H9 (cell line): ENCODE data around the gene GAS2L2. TPM values are rescaled to one million over a fixed set of nuclear protein-coding genes. Genes with fewer than 3 reads are reported as not detected.

Experiments
- DNase-seq: peaks from one replicate; pipeline ENCODE4 v3.0.0-alpha.2; 2017
- H2AFZ ChIP-seq: one replicate; pipeline ENCODE4 v1.6.1; 2013; ENCODE audit warnings: mild to moderate bottlenecking, low read length, control low read depth, moderate library complexity
- H2AK5ac ChIP-seq: 2 replicates; pipeline ENCODE4 v1.6.1; 2013; ENCODE audit warnings: low read length, control low read depth, mixed read lengths; ENCODE audit not compliant: insufficient read length
- H2BK120ac ChIP-seq: one replicate; pipeline ENCODE4 v1.6.1; 2013; ENCODE audit warnings: low read depth, mild to moderate bottlenecking, low read length, control low read depth, inconsistent platforms; ENCODE audit not compliant: poor library complexity, severe bottlenecking
- H2BK12ac ChIP-seq: 2 replicates; pipeline ENCODE4 v1.6.1; 2013; ENCODE audit warnings: low read length, control low read depth, mixed read lengths, low read depth; ENCODE audit not compliant: insufficient read length
- H2BK15ac ChIP-seq: 2 replicates; pipeline ENCODE4 v1.6.1; 2013; ENCODE audit warnings: low read depth, low read length, control low read depth
- H2BK20ac ChIP-seq: one replicate; pipeline ENCODE4 v1.6.1; 2013; ENCODE audit warnings: low read depth, mild to moderate bottlenecking, low read length, control low read depth, inconsistent platforms; ENCODE audit not compliant: poor library complexity, severe bottlenecking
- H2BK5ac ChIP-seq: 2 replicates; pipeline ENCODE4 v1.6.1; 2013; ENCODE audit warnings: low read length, control low read depth, mixed read lengths; ENCODE audit not compliant: insufficient read length
- H3K14ac ChIP-seq: 2 replicates; pipeline ENCODE4 v1.6.1; 2013; ENCODE audit warnings: low read length, control low read depth; ENCODE audit not compliant: insufficient read depth
- H3K18ac ChIP-seq: 2 replicates; pipeline ENCODE4 v1.6.1; 2013; ENCODE audit warnings: low read depth, mild to moderate bottlenecking, mixed read lengths, low read length, control low read depth; ENCODE audit not compliant: insufficient read length
- H3K23ac ChIP-seq: 2 replicates; pipeline ENCODE4 v1.6.1; 2013; ENCODE audit warnings: low read length, control low read depth, mixed read lengths, low read depth; ENCODE audit not compliant: insufficient read length
- H3K23me2 ChIP-seq: 2 replicates; pipeline ENCODE4 v1.6.1; 2013; ENCODE audit warnings: low read depth, mild to moderate bottlenecking, mixed read lengths, low read length, control low read depth; ENCODE audit not compliant: insufficient read length, poor library complexity, severe bottlenecking
- H3K27ac ChIP-seq: 2 replicates; pipeline ENCODE4 v1.5.1; 2013; ENCODE audit warnings: low read length, control low read depth, mixed read lengths, low read depth; ENCODE audit not compliant: insufficient read length
- H3K27me3 ChIP-seq: 2 replicates; pipeline ENCODE4 v1.6.1; 2013; ENCODE audit warnings: low read length, control low read depth, inconsistent platforms; ENCODE audit not compliant: insufficient read depth
- H3K4ac ChIP-seq: 2 replicates; pipeline ENCODE4 v1.6.1; 2013; ENCODE audit warnings: low read depth, mild to moderate bottlenecking, control low read depth, inconsistent platforms, low read length, moderate library complexity
- H3K4me1 ChIP-seq: 2 replicates; pipeline ENCODE4 v1.6.1; 2013; ENCODE audit warnings: low read length, control low read depth, inconsistent platforms; ENCODE audit not compliant: insufficient read depth
- H3K4me2 ChIP-seq: 2 replicates; pipeline ENCODE4 v1.6.1; 2013; ENCODE audit warnings: low read length, control low read depth, mixed read lengths; ENCODE audit not compliant: insufficient read length, insufficient read depth
- H3K56ac ChIP-seq: 2 replicates; pipeline ENCODE4 v1.6.1; 2013; ENCODE audit warnings: low read depth, mild to moderate bottlenecking, mixed read lengths, low read length, control low read depth; ENCODE audit not compliant: insufficient read length
- H3K79me1 ChIP-seq: 2 replicates; pipeline ENCODE4 v1.6.1; 2013; ENCODE audit warnings: low read depth, mild to moderate bottlenecking, moderate library complexity, low read length, control low read depth, inconsistent platforms; ENCODE audit not compliant: insufficient read depth, poor library complexity, severe bottlenecking
- H3K79me2 ChIP-seq: 2 replicates; pipeline ENCODE4 v1.6.1; 2013; ENCODE audit warnings: low read length, control low read depth, inconsistent platforms; ENCODE audit not compliant: insufficient read depth
- H3K9ac ChIP-seq: 2 replicates; pipeline ENCODE4 v1.6.1; 2013; ENCODE audit warnings: low read length, control low read depth, mixed read lengths; ENCODE audit not compliant: insufficient read length; ENCODE audit errors: extremely low read depth
- H3K9me3 ChIP-seq: one replicate; pipeline ENCODE4 v1.6.1; 2013; ENCODE audit warnings: low read depth, low read length, inconsistent platforms; ENCODE audit not compliant: control insufficient read depth
- H3T11ph ChIP-seq: one replicate; pipeline ENCODE4 v1.6.1; 2013; ENCODE audit warnings: mild to moderate bottlenecking, low read length, control low read depth, inconsistent platforms
- H4K20me1 ChIP-seq: one replicate; pipeline ENCODE4 v1.6.1; 2013; ENCODE audit not compliant: control insufficient read depth, insufficient read length, insufficient read depth
- H4K5ac ChIP-seq: 2 replicates; pipeline ENCODE4 v1.6.1; 2013; ENCODE audit warnings: low read depth, mild to moderate bottlenecking, mixed read lengths, low read length, control low read depth; ENCODE audit not compliant: insufficient read length
- H4K8ac ChIP-seq: replicated peaks from 2 replicates; pipeline ENCODE4 v1.6.1; 2013; ENCODE audit warnings: low read length, control low read depth, mixed read lengths, low read depth; ENCODE audit not compliant: insufficient read length
- H4K91ac ChIP-seq: 2 replicates; pipeline ENCODE4 v1.6.1; 2013; ENCODE audit warnings: low read depth, mild to moderate bottlenecking, moderate library complexity, mixed read lengths, low read length, control low read depth; ENCODE audit not compliant: insufficient read length
- H3K27ac Mint-ChIP-seq, 3 experiments: 2 replicates in 2 of 3; 3 replicates in 1 of 3; pipeline ENCODE4 v1.8.0; 2020 to 2021; ENCODE audit warnings: mixed read lengths in 3 of 3, mild to moderate bottlenecking in 1 of 3, moderate library complexity in 1 of 3
- H3K27me3 Mint-ChIP-seq: 2 replicates; pipeline ENCODE4 v1.8.0; 2021; ENCODE audit warnings: low read depth, mild to moderate bottlenecking, moderate library complexity, mixed read lengths
- H3K36me3 Mint-ChIP-seq, 3 experiments: 2 replicates in 2 of 3; 3 replicates in 1 of 3; pipeline ENCODE4 v1.8.0; 2020 to 2021; ENCODE audit warnings: low read depth in 3 of 3, mixed read lengths in 3 of 3; ENCODE audit not compliant: insufficient read depth in 1 of 3
- H3K4me1 Mint-ChIP-seq, 2 experiments: 2 replicates each; pipeline ENCODE4 v1.8.0; 2020; ENCODE audit warnings: mixed read lengths in 2 of 2
- H3K4me3 Mint-ChIP-seq, 2 experiments: 2 replicates in 1 of 2; 3 replicates in 1 of 2; pipeline ENCODE4 v1.8.0; 2020 to 2021; ENCODE audit warnings: mild to moderate bottlenecking in 2 of 2, mixed read lengths in 2 of 2, moderate library complexity in 1 of 2
- H3K9me3 Mint-ChIP-seq, 2 experiments: 2 replicates in 1 of 2; 3 replicates in 1 of 2; pipeline ENCODE4 v1.8.0; 2020; ENCODE audit warnings: mild to moderate bottlenecking in 2 of 2, mixed read lengths in 2 of 2, moderate library complexity in 1 of 2
- CTCF ChIP-seq: fragments of 200-600 bp; sonication (generic); conservative IDR thresholded peaks from 3 replicates; pipeline ENCODE4 v1.8.0; 2021; ENCODE audit warnings: antibody characterized with exemption, mild to moderate bottlenecking
- WGBS: extraction: QIAGEN DNeasy Blood & Tissue Kit; methylation state at CpG from one replicate; pipeline ENCODE4 v1.1.7; 2013; ENCODE audit warnings: missing lambda C conversion rate, low lambda C conversion rate, mixed read lengths; ENCODE audit not compliant: insufficient read length; ENCODE audit errors: extremely low coverage; 5-methylcytosine and 5-hydroxymethylcytosine counted together
- total RNA-seq: library from RNA; stranded (reverse); gene quantifications from 2 replicates; pipeline ENCODE4 v1.2.1, GENCODE V29; 2021

Gene GAS2L2
- total RNA-seq, 1 experiment from 2014 or later, result not detected

- H2BK120ac ChIP-seq, result no peak overlapping the region
- no peak overlapping the region for H3K9ac ChIP-seq
- H3K79me2 ChIP-seq, result no peaks in the 10 kb centered on the region
- no peak overlapping the region for H2BK15ac ChIP-seq
- peak overlapping the region in 1 of 2 experiments; percentile 92; a peak in 1 of 5 replicates for H3K4me3 Mint-ChIP-seq
- no peak overlapping the region for H3K23ac ChIP-seq
- H4K5ac ChIP-seq, result no peak overlapping the region
- H4K20me1 ChIP-seq, result no peaks in the 10 kb centered on the region
- H4K8ac ChIP-seq, result no peak overlapping the region
- H3K4me1 ChIP-seq, result peaks cover 3% of the 10 kb centered on the region; the same call in 1 of the 2 replicates
- no peak overlapping the region for H2AK5ac ChIP-seq
- H3K9me3 Mint-ChIP-seq, result no peaks in the 10 kb centered on the region
- no CpG with 5 or more reads among the region's 6 CpGs for WGBS
- no peaks in the 10 kb centered on the region for H3K9me3 ChIP-seq
- H2BK5ac ChIP-seq, result no peak overlapping the region
- H3K56ac ChIP-seq, result no peak overlapping the region
- H3K4me2 ChIP-seq, result no peak overlapping the region
- H4K91ac ChIP-seq, result no peak overlapping the region
- H2BK12ac ChIP-seq, result no peak overlapping the region
- DNase-seq, result no peak
- no peak overlapping the region for H3K27ac Mint-ChIP-seq
- no peaks in the 10 kb centered on the region; a peak in 1 of 7 replicates for H3K36me3 Mint-ChIP-seq
- peaks cover 6% of the 10 kb centered on the region for H3K23me2 ChIP-seq
- H3K18ac ChIP-seq, result no peak overlapping the region
- H2AFZ ChIP-seq, result no peak overlapping the region
- no peak overlapping the region for H3K4ac ChIP-seq
- no peak overlapping the region for H3K27ac ChIP-seq
- no peak overlapping the region for H3K14ac ChIP-seq
- H3K4me1 Mint-ChIP-seq, result peaks cover 29 to 36% of the 10 kb centered on the region in 2 experiments
- no peaks in the 10 kb centered on the region for H3K27me3 ChIP-seq
- no peak for TF ChIP-seq CTCF
- H3K79me1 ChIP-seq, result no peaks in the 10 kb centered on the region
- no peak overlapping the region for H3T11ph ChIP-seq
- H2BK20ac ChIP-seq, result no peak overlapping the region
- H3K27me3 Mint-ChIP-seq, result peaks cover 39% of the 10 kb centered on the region
These were observed 19.7 kb downstream of the GAS2L2 start for GRCh38 chr17:35733366-35733765.
